ENCODE results near the gene RNF150.

GRCh38 chr4:140841186-140841585 lies 292.1 kb downstream of the RNF150 start:
- no peak for TF ChIP-seq CTCF (conservative IDR thresholded peaks at IDR 0.05)
- TF ChIP-seq EZH2 (IDR thresholded peaks at IDR 0.05; ENCODE audit: low read depth), result no peak

Data from PC-9 (cell line).